Activated CD8-positive, alpha-beta memory T cell treated with anti-CD3 and anti-CD28 coated beads, Interleukin-2, amount 50 U/mL, for 4 hours (primary cell): Measurements from ENCODE around the gene APOA4.

Source experiments
- DNase-seq: peaks from one replicate; pipeline ENCODE4 v3.0.0-alpha.2; 2020

APOA4 gene

DNA sequence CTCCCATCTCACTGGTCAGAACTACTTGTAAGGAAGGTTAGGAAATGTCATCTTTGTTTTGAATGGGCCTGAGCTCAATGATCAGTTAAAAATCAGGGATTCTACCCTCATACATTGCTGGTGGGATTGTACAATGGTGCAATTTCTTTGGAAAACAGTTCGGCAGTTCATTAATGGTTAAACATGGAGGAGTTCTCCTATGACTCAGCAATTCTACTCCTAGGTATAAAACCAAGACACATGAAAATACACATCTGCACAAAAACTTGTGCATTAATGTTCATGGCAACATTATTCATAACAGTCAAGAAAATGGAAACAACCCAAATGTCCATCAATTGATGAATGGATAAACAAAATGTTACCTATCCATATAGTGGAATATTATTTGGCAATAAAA is 26.6 kb downstream of the APOA4 start:
- DNase-seq: no peak

DNA sequence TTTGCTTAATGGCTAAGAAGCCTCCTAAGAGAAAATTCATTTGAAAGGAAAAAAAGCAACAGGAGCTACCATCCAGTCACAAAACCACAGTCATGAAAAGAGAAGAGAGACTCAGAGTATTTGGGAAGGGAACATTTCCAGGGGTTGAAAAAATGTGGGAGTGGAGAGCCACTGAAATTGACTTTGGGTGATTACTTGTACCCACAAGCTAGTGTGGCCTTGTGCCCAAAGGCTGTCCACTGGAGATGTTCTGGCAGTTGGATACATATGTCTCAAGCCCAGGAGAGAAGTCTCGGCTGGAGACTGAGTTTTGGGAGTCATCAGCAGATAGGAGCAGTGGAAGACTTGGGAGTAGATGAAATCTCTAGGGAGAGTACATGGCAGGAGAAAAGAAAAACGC is 28.3 kb downstream of the APOA4 start:
- DNase-seq: no peak

- no peak for DNase-seq
These were observed 29.4 kb downstream of the APOA4 start for GRCh38 chr11:116793772-116794097.

- no peak for DNase-seq
These were observed 30.0 kb downstream of the APOA4 start for GRCh38 chr11:116792869-116793771.

DNA sequence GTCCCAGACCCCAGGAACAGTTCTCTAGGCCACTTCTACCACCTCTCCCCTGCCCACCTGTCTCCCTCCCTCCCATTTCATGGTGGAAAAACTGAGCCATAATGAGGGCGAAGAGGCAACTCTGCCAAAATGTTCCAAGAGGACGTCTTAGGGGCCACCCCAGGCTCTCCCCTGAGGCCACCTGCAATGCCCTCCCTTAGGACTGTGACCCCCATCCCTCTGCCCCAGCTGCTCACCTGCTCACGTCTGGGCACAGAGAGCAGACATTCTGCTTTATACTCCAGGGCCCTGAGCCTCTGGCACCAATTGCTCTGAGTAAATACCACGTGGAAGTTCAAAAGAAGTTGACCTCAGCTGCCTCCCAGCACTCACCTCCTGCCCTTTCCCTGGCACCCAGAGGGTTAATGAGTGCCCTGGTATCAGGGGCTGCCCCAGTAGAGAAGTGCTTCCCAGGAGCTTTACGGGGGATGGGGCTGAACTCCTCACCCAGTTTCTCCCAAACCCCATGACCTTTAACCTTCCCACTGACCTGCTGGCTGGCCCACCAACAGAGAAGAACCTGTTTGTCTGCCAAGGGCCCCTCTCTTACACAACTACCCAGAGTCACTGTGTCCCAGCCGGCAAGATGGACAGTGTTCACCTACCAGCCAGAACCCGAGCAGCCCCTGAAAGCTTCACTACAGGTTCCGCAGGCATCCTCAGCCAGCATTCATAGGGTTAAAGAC is 30.8 kb downstream of the APOA4 start:
- no peak for DNase-seq

DNA sequence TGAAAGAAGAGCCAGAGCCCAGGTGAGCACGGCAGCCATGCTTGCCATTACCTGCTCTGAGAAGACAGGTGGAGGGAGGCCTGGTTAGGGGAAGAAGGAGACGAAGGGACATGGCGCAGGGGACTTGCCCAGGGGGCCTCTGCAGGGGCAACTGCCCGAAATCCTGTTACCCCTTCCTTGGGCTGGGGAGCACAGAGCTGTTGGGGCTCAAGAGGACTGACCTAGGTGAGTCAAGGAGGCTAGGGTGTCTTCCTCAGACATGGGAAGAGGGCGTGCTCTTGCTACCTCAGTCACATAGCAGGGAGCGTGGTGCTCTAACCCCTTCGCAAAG is 31.3 kb downstream of the APOA4 start, which contains the start of gene APOA5:
Gene APOA5 (minus strand): TSS at position 67 of the 331 bp plus-strand sequence. CDS start 19 bp downstream, at position 48.
- no peak for DNase-seq

DNA sequence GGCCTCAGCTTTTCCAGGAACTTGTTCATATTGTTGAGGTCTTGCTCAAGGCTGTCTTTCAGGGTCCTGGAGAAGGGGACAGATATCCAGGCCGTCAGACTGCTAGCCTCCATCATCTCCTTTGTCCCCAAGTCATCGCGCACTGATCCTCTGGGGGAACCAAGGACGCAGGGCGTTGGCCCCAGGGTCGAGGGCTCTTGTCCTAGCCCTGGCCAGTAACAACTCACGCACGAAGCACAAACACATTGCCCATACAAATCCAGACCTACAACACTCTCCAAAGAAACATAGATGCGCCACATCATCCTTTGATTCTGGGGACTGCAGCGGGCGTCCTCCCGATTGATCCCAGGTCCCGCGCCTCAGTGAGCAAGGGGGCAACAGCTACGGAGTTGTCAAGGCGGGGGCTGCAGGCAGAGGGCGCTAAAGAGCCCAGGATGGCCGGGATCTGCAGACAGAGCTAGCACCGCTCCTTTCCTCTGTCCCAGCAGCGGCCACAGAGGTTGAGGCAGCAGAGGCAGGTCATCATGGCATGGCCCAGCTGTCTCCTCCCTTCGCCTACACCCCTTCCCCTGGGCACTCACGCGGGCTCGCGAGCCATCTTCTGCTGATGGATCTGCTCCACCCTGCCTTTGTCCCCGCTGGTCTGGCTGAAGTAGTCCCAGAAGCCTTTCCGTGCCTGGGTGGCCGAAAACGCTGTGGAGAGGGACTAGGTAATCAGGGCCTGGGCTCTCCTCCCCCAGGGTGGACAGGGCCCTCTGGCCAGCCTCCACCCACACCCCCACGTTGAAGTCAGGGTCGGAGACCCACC is 31.9 kb downstream of the APOA4 start:
- DNase-seq: peak; percentile 79

- DNase-seq: no peak
These were observed 32.7 kb downstream of the APOA4 start for GRCh38 chr11:116790167-116791001.

DNA sequence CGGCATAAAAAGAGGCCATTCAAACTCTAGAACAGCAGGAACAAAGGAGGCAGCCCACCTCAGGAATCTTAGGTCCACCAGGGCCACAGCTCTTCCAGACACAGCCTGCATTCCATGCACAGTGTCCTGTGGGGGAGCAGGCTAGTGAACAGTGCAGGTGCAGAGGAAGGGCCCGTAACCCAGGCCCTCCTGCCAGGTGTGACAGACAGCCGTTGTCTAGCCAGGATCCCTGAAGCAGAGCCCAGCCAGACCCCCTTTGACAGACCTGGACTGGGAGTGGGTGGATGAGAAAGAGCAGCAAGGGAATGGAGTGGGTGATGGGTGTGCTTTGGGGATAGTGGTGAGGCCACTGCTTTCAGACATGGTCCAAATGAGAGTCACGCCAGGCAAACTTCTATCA is 34.1 kb downstream of the APOA4 start:
- no peak for DNase-seq

GRCh38 chr11:116788534-116788933 is 34.6 kb downstream of the APOA4 start:
- no peak for DNase-seq

- DNase-seq: peak; percentile 87
These were observed 35.2 kb downstream of the APOA4 start, which contains the start of gene ZPR1 for GRCh38 chr11:116787786-116788486. TSS of gene ZPR1 (minus strand) at chr11:116788023. CDS start at chr11:116787990, 33 bp downstream.

DNA sequence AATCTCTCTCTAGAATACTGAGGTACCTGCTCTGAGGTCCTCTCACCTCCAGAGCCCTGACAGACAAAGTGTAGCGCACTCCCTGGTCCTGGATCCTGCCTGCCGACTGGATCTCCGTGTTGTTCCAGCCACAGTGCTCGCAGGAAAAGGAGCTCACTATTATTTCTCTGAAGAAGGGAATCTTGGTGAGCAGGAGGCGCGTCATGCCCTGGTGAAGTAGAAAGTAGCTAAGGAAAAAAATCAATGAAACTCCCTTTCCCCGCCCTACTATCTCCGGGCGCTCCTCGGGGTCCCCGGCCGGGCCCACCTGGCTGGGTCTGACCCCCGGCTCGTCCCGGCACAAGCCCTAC is 35.7 kb downstream of the APOA4 start:
- DNase-seq: no peak

DNA sequence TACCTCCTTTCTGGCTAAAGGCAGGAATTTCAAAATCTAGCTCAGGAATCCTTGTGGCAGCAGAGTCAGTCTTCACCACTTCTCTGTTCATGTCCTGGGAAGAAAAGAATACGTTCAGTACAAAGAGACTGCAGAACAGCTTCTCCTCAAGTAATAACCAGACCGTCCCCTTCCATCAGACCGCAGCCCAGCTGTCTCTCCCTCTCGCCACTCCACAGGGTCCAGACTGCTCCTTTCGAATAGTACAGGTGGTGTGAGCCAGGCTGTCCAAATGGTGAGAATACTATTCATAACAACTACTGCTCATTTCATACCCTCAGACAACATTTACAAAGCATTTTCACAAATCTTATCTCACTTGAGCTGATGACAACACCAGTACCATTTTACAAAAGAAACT is 36.1 kb downstream of the APOA4 start:
- no peak for DNase-seq

DNA sequence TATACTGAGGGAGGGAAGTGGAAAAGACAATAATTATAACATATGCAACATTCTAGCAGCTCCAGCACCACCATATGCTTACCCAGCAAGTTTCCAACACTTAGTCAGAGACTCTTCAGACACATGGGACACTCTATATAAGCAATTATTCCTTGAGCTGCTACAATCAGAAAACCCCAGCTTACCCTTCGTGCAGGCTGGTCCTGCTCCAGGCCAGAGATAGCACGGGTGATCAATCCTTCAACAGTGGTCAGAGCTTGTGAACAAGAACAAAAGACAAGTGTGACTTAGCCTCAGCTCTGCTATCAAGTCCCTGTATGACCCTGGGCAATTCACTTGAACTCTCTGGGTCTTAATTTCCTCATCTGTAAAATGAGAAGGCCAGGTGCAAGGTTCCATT is 36.8 kb downstream of the APOA4 start:
- DNase-seq: no peak

- no peak for DNase-seq
These were observed 40.4 kb downstream of the APOA4 start for GRCh38 chr11:116782728-116783127.

- DNase-seq: no peak
These were observed 44.5 kb downstream of the APOA4 start for GRCh38 chr11:116778556-116778955.

DNA sequence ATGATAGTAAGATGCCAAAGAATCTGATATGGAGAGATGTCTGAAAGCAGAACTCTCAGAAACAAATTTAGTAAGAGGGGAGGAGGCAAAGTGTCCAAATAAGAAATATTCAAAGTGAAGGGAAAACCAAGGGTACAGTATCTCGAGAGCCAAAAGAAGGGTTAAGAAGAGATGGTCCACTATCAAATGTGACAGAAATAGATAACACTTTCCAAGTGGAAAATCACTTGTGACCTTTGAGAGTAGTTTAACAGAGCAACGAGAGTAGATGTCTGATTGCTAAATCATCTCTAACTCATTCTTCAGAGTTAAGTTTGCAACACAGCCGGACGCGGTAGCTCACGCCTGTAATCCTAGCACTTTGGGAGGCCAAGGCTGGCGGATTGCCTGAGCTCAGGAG is 46.0 kb downstream of the APOA4 start:
- DNase-seq: no peak

GRCh38 chr11:116776522-116776984 is 46.6 kb downstream of the APOA4 start:
- no peak for DNase-seq

- no peak for DNase-seq
These were observed 47.1 kb downstream of the APOA4 start for GRCh38 chr11:116775975-116776374.

DNA sequence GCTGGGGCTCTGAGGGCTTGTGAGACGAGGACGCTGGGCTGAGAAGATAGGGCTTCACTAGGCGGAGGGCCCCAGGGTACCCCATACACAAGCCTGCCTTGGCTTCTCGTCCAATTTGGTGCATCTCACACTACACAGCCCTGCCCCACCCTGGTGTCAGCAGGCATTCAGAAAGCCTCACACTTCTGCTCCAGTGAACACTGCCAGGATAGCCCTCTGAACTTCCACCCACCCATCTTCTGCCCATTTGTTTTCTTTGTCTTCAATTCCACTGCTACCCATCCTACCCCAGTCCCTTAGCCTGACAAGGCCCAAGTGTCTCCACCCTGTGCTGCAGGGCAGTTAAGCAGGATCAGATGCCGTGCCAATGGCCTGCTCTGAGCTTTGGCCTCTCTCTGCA is 48.4 kb downstream of the APOA4 start:
- DNase-seq: no peak

- DNase-seq: no peak
These were observed 49.7 kb downstream of the APOA4 start for GRCh38 chr11:116773203-116774097.
